Measurements from ENCODE around the gene NID1. TPM values are rescaled to one million over a fixed set of nuclear protein-coding genes. Genes with fewer than 3 reads are reported as not detected.

The NID1 gene
- total and polyA plus RNA-seq, 4 donors, result 21.2 to 90.1 (median 55.2) TPM

GRCh38 chr1:236063551-236063918 is 1.4 kb downstream of the NID1 start:
- Histone ChIP-seq H3K9me3 (ENCODE audit: control insufficient read depth in 4 of 4, low read length in 3 of 4) (no peaks in the 10 kb centered on the region), H3K27ac (ENCODE audit: low read depth in 1 of 2, low read length in 2 of 2) (peak overlapping the region; percentile 93), H3K27me3 (ENCODE audit: control insufficient read depth in 4 of 4, insufficient read depth in 4 of 4, low read length in 3 of 4) (no peaks in the 10 kb centered on the region), H3K4me1 (ENCODE audit: control insufficient read depth in 4 of 4, insufficient read depth in 4 of 4, low read length in 3 of 4) (peaks cover 4 to 56% (median 26%) of the 10 kb centered on the region in 4 donors), H3K4me3 (ENCODE audit: low read depth in 1 of 3, low read length in 3 of 3) (peak overlapping the region; percentile 69 to 95 (median 84)), H3K36me3 (ENCODE audit: control insufficient read depth in 4 of 4, insufficient read depth in 3 of 4, low read depth in 1 of 4, low read length in 3 of 4) (peaks cover 0 to 5% (median 2%) of the 10 kb centered on the region in 4 donors), H3K9ac (ENCODE audit: low read depth in 1 of 2, low read length in 2 of 2) (peak overlapping the region; percentile 29 to 75)
- 29% methylated on average over 6 of the region's 6 CpGs for WGBS
- TF ChIP-seq CTCF (IDR thresholded peaks at IDR 0.05; ENCODE audit: low read depth, low read length, missing input control), result no peak
- TF ChIP-seq ATF3 (IDR thresholded peaks at IDR 0.05), result no peak
- TF ChIP-seq RXRA (IDR thresholded peaks at IDR 0.05), result no peak
- TF ChIP-seq REST (IDR thresholded peaks at IDR 0.05), result no peak
- TF ChIP-seq GABPA (IDR thresholded peaks at IDR 0.05 in 1 of 2, conservative IDR thresholded peaks at IDR 0.05 in 1 of 2), result no peak
- TF ChIP-seq SP1 (IDR thresholded peaks at IDR 0.05), result no peak
- no peak for DNase-seq (ENCODE audit: low spot score)

- H3K4me3 ChIP-seq (ENCODE audit: low read depth in 1 of 3, low read length in 3 of 3), result no peak overlapping the region
- WGBS, result 71% methylated on average over 4 of the region's 4 CpGs
- no peaks in the 10 kb centered on the region for H3K27me3 ChIP-seq (ENCODE audit: control insufficient read depth in 4 of 4, insufficient read depth in 4 of 4, low read length in 3 of 4)
- no peaks in the 10 kb centered on the region for H3K9me3 ChIP-seq (ENCODE audit: control insufficient read depth in 4 of 4, low read length in 3 of 4)
- peaks cover 4 to 57% (median 29%) of the 10 kb centered on the region in 4 donors for H3K4me1 ChIP-seq (ENCODE audit: control insufficient read depth in 4 of 4, insufficient read depth in 4 of 4, low read length in 3 of 4)
- DNase-seq (ENCODE audit: low spot score), result no peak
- H3K36me3 ChIP-seq (ENCODE audit: control insufficient read depth in 4 of 4, insufficient read depth in 3 of 4, low read depth in 1 of 4, low read length in 3 of 4), result peaks cover 0 to 5% (median 2%) of the 10 kb centered on the region in 4 donors
- peak overlapping the region; percentile 57 to 98 for H3K27ac ChIP-seq (ENCODE audit: low read depth in 1 of 2, low read length in 2 of 2)
- H3K9ac ChIP-seq (ENCODE audit: low read depth in 1 of 2, low read length in 2 of 2), result no peak overlapping the region
- TF ChIP-seq CTCF (IDR thresholded peaks at IDR 0.05; ENCODE audit: low read depth, low read length, missing input control), result no peak
- no peak for TF ChIP-seq MAX (IDR thresholded peaks at IDR 0.05)
- TF ChIP-seq FOXA2 (IDR thresholded peaks at IDR 0.05), result no peak
- TF ChIP-seq TAF1 (conservative IDR thresholded peaks at IDR 0.05), result no peak
- TF ChIP-seq REST (IDR thresholded peaks at IDR 0.05), result no peak
- no peak for TF ChIP-seq RXRA (IDR thresholded peaks at IDR 0.05)
- TF ChIP-seq ZBTB33 (IDR thresholded peaks at IDR 0.05), result no peak
- no peak for TF ChIP-seq HNF4A (conservative IDR thresholded peaks at IDR 0.05)
- TF ChIP-seq FOXA1 (IDR thresholded peaks at IDR 0.05), result no peak
- TF ChIP-seq RAD21 (IDR thresholded peaks at IDR 0.05), result no peak
Observed at GRCh38 chr1:236060286-236060685, 4.6 kb downstream of the NID1 start.
